ENCODE results near the gene CARHSP1. TPM values are rescaled to one million over a fixed set of nuclear protein-coding genes. Genes with fewer than 3 reads are reported as not detected.
A peak's percentile ranks its signal among the peaks of the same experiment; 100 is the strongest.

Gene CARHSP1
- total and polyA plus RNA-seq, 2 of the 4 experiments (the other 2 are of a cell fraction) = 121 to 138 TPM

- no peak for TF ChIP-seq CHD1 (IDR thresholded peaks at IDR 0.05; ENCODE audit: low read depth, low read length)
- no peak for TF ChIP-seq CTCF (conservative IDR thresholded peaks at IDR 0.05; ENCODE audit: low read depth, low read length)
- no peak for TF ChIP-seq CEBPB (IDR thresholded peaks at IDR 0.05; ENCODE audit: low read depth, low read length)
- TF ChIP-seq NFE2L2 (IDR thresholded peaks at IDR 0.05; ENCODE audit: low read depth, low read length) = no peak
- TF ChIP-seq ELK1 (IDR thresholded peaks at IDR 0.05; ENCODE audit: borderline replicate concordance, low read depth, low read length) = no peak
- TF ChIP-seq POLR2A (IDR thresholded peaks at IDR 0.05; ENCODE audit: low read depth, low read length) = no peak
- no peak for TF ChIP-seq MXI1 (IDR thresholded peaks at IDR 0.05; ENCODE audit: borderline replicate concordance, low read depth, low read length)
- no peak for TF ChIP-seq MAZ (IDR thresholded peaks at IDR 0.05; ENCODE audit: borderline replicate concordance, low read depth, low read length)
- no peak for TF ChIP-seq SMC3 (IDR thresholded peaks at IDR 0.05; ENCODE audit: low read depth, low read length)
- no peak for TF ChIP-seq RFX5 (IDR thresholded peaks at IDR 0.05; ENCODE audit: low read depth, low read length)
- TF ChIP-seq USF2 (IDR thresholded peaks at IDR 0.05; ENCODE audit: low read depth, low read length) = no peak
- no peak for TF ChIP-seq BHLHE40 (IDR thresholded peaks at IDR 0.05; ENCODE audit: low read depth, low read length)
- TF ChIP-seq RAD21 (IDR thresholded peaks at IDR 0.05; ENCODE audit: low read length) = no peak
- no peak for DNase-seq
- Histone ChIP-seq H3K79me1 (ENCODE audit: low read depth in 1 of 2, low read length in 2 of 2) (peaks cover 8 to 92% of the 10 kb centered on the region in 2 experiments), H2AFZ (replicated peaks; ENCODE audit: low read length, poor library complexity) (peak overlapping the region; percentile 16), H3K14ac (replicated peaks; ENCODE audit: low read depth, low read length) (no peak overlapping the region), H3K4me2 (ENCODE audit: low read depth, low read length) (no peak overlapping the region; the same call in 1 of the 2 replicates), H3K27me3 (ENCODE audit: control insufficient read depth, insufficient read depth, low read length) (no peaks in the 10 kb centered on the region), H2AK9ac (replicated peaks; ENCODE audit: low read depth, low read length, poor library complexity) (peak overlapping the region; percentile 38), H3K9me1 (ENCODE audit: insufficient read depth, low read length) (peaks cover 19% of the 10 kb centered on the region), H3K56ac (ENCODE audit: extremely low read depth, insufficient read depth, low read length) (no peak overlapping the region), H3K4ac (ENCODE audit: low read depth, low read length) (no peak overlapping the region; the same call in 1 of the 2 replicates), H3K27ac (ENCODE audit: insufficient read depth, low read length) (0 out of 2 replicates have a peak overlapping the region, but pooled peaks have one; percentile 10), H4K20me1 (ENCODE audit: insufficient read depth, low read length) (peaks cover 85% of the 10 kb centered on the region), H2AK5ac (ENCODE audit: low read depth, low read length) (peak overlapping the region; percentile 29; the same call in 1 of the 2 replicates), H3K23ac (ENCODE audit: low read depth, low read length) (no peak overlapping the region), H2BK5ac (ENCODE audit: low read depth, low read length, poor library complexity, severe bottlenecking) (no peak overlapping the region), H3K4me3 (ENCODE audit: insufficient read depth, low read depth, low read length) (no peak overlapping the region), H3K18ac (ENCODE audit: low read depth, low read length) (no peak overlapping the region), H2BK120ac (ENCODE audit: low read depth, low read length) (no peak overlapping the region), H2BK20ac (ENCODE audit: low read depth, low read length) (no peak overlapping the region), H3K36me3 (ENCODE audit: control insufficient read depth, insufficient read depth, low read length) (peaks cover 10% of the 10 kb centered on the region), H2BK15ac (ENCODE audit: low read depth, low read length) (no peak overlapping the region), H3K9me3 (ENCODE audit: control insufficient read depth, insufficient read depth, low read length) (no peaks in the 10 kb centered on the region), H4K91ac (ENCODE audit: insufficient read depth, low read depth, low read length) (no peak overlapping the region), H3K9ac (ENCODE audit: low read depth, low read length) (no peak overlapping the region), H3K4me1 (ENCODE audit: control insufficient read depth, insufficient read depth, low read length) (peaks cover 31% of the 10 kb centered on the region), H4K8ac (ENCODE audit: low read depth in 2 of 2, low read length in 2 of 2) (no peak overlapping the region), H4K5ac (ENCODE audit: low read depth, low read length) (no peak overlapping the region)
- POLR2A ChIA-PET (ENCODE audit: unreplicated experiment) = interaction anchor here (0.6 kb wide), 1 partner anchor 16 kb away, joined by 3 read pairs; no protein-coding TSS in a partner anchor
- in situ Hi-C loops (cut with MboI; ENCODE audit: low sequenced_read_pairs) = no loop called here
- ATAC-seq (ENCODE audit: low read depth) = no peak
- BruUV-seq (replicated peaks) = no TSS peak
- CTCF ChIA-PET = interaction anchor here (1.2 kb wide), 1 partner anchor 9 kb away, joined by 3 read pairs; no protein-coding TSS in a partner anchor
- intact Hi-C loops (cut with micrococcal nuclease) = no loop called here
- dilution Hi-C loops (cut with HindIII; ENCODE audit: low sequenced_read_pairs, unreplicated experiment) = no loop called here
- WGBS, 2 experiments (ENCODE audit: extremely low coverage in 2 of 2, insufficient read length in 1 of 2) = 80% methylated on average over 13 of the region's 17 CpGs; no CpG with 5 or more reads in 1 of the 2 experiments
Measured at GRCh38 chr16:8863594-8864424, 5.0 kb downstream of the CARHSP1 start.
